ENCODE data around the gene R3HDM2.

GRCh38 chr12:57234233-57234570 lies 196.6 kb downstream of the R3HDM2 start:
- no peak for TF ChIP-seq ZNF274 (IDR thresholded peaks at IDR 0.05; ENCODE audit: low read depth, low read length)
- no peak for TF ChIP-seq YY1 (IDR thresholded peaks at IDR 0.05; ENCODE audit: insufficient read depth, insufficient read length)
- no peak for TF ChIP-seq SUZ12 (IDR thresholded peaks at IDR 0.05; ENCODE audit: extremely low read depth, insufficient read depth, insufficient read length)
